PC-3 (cell line): ENCODE results near the gene CFAP54.

Experiments used
- CTCF ChIP-seq: fragments of 300-600 bp; sonication (generic); conservative IDR thresholded peaks from 2 replicates; pipeline ENCODE4 v1.5.1; 2017; ENCODE audit warnings: antibody characterized with exemption, low read depth, mild to moderate bottlenecking, low read length
- EZH2 ChIP-seq: fragments of 300-600 bp; sonication (generic); IDR thresholded peaks from one replicate; pipeline ENCODE4 v1.6.1; 2017; ENCODE audit warnings: antibody characterized with exemption, mild to moderate bottlenecking, low read length; ENCODE audit not compliant: unreplicated experiment

DNA sequence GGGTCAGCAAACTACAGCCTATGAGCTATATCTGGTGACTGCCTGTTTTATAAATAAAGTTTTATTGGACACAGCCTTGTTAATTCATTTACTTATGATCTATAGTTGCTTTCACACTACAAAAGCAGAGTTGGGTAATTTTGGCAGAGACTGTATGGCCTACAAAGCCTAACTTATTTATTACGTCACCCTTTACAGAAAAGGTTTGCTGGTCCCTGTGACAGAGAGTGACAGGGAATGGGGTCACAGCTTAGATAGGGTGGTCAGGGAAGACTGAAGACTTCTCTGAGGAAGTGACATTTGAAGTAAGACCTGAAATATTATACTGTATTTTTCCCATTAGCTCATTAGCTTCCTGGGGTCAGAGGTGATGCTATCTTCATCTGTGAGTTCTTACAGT is 342.0 kb downstream of the CFAP54 start:
- TF ChIP-seq CTCF (no peak), EZH2 (no peak)
